Measurements from ENCODE around the gene DSCAM.

- TF ChIP-seq POLR2A (IDR thresholded peaks at IDR 0.05) (no peak), CTCF (IDR thresholded peaks at IDR 0.05) (no peak)
These were observed 831.1 kb downstream of the DSCAM start for GRCh38 chr21:40015818-40016217.
